DND-41 (cell line): Measurements from ENCODE around the gene STRN4.

Experiments used
- ATAC-seq: fragments of 200-7000 bp; cut with Tn5 transposase; 3 replicates; pipeline ENCODE4 v1.9.1; 2021; ENCODE audit warnings: low read depth; ENCODE audit not compliant: insufficient read depth
- DNase-seq: peaks from one replicate; pipeline ENCODE4 v3.0.0-alpha.2; 2020
- H2AFZ ChIP-seq: 2 replicates; pipeline ENCODE4 v1.6.0; 2012; ENCODE audit warnings: low read depth, low read length
- H3K27ac ChIP-seq: 2 replicates; pipeline ENCODE4 v1.5.1; 2012; ENCODE audit warnings: low read length, inconsistent platforms
- H3K27me3 ChIP-seq: fragments of 200-600 bp; sonication (generic); 2 replicates; pipeline ENCODE4 v1.6.0; 2012; ENCODE audit warnings: low read length, mild to moderate bottlenecking, inconsistent platforms; ENCODE audit not compliant: insufficient read depth, poor library complexity
- H3K36me3 ChIP-seq: 2 replicates; pipeline ENCODE4 v1.5.1; 2012; ENCODE audit warnings: low read length, inconsistent platforms; ENCODE audit not compliant: insufficient read depth
- H3K4me1 ChIP-seq: 2 replicates; pipeline ENCODE4 v1.5.1; 2012; ENCODE audit warnings: mild to moderate bottlenecking, low read length; ENCODE audit not compliant: insufficient read depth
- H3K4me2 ChIP-seq: 2 replicates; pipeline ENCODE4 v1.6.0; 2012; ENCODE audit warnings: mild to moderate bottlenecking, moderate library complexity, low read length, inconsistent platforms; ENCODE audit not compliant: insufficient read depth
- H3K4me3 ChIP-seq, 2 experiments: fragments of 200-600 bp in 1 of 2; shearing (Covaris generic) in 1 of 2; 2 replicates each; pipeline ENCODE4 v1.5.1; 2012 to 2016; ENCODE audit warnings: inconsistent platforms in 2 of 2, low read length in 2 of 2, mild to moderate bottlenecking in 2 of 2, low read depth in 1 of 2, moderate library complexity in 1 of 2
- H3K79me2 ChIP-seq: 2 replicates; pipeline ENCODE4 v1.6.0; 2012; ENCODE audit warnings: low read length, inconsistent platforms; ENCODE audit not compliant: insufficient read depth
- H3K9ac ChIP-seq: 2 replicates; pipeline ENCODE4 v1.6.0; 2012; ENCODE audit warnings: low read depth, mild to moderate bottlenecking, inconsistent platforms, low read length, moderate library complexity
- H3K9me3 ChIP-seq: 2 replicates; pipeline ENCODE4 v1.5.1; 2012; ENCODE audit warnings: low read length, moderate library complexity, mild to moderate bottlenecking, inconsistent platforms; ENCODE audit not compliant: insufficient read depth, severe bottlenecking
- H4K20me1 ChIP-seq: 2 replicates; pipeline ENCODE4 v1.6.0; 2012; ENCODE audit warnings: low read length; ENCODE audit not compliant: insufficient read depth
- CTCF ChIP-seq: IDR thresholded peaks from 2 replicates; pipeline ENCODE4 v1.5.1; 2012; ENCODE audit warnings: borderline replicate concordance, low read length, moderate library complexity, mild to moderate bottlenecking; ENCODE audit not compliant: poor library complexity, severe bottlenecking; ENCODE audit errors: extremely low read depth
- EZH2 ChIP-seq: IDR thresholded peaks from 3 replicates; pipeline ENCODE4 v1.6.1; 2012; ENCODE audit warnings: borderline replicate concordance, low read depth, mild to moderate bottlenecking, moderate library complexity, low read length, inconsistent platforms; ENCODE audit not compliant: severe bottlenecking

Gene STRN4

GRCh38 chr19:46766569-46767317, 20.5 kb upstream of the STRN4 start:
- peak; percentile 88 for ATAC-seq
- Histone ChIP-seq H3K9ac (no peak overlapping the region), H2AFZ (no peak overlapping the region), H3K4me1 (no peaks in the 10 kb centered on the region), H3K27me3 (no peaks in the 10 kb centered on the region), H3K79me2 (no peaks in the 10 kb centered on the region), H4K20me1 (no peaks in the 10 kb centered on the region), H3K9me3 (no peaks in the 10 kb centered on the region), H3K4me3 (no peak overlapping the region), H3K4me2 (no peak overlapping the region), H3K36me3 (no peaks in the 10 kb centered on the region), H3K27ac (no peak overlapping the region)
- peak; percentile 69 for DNase-seq
- peak; percentile 93 for TF ChIP-seq CTCF
- TF ChIP-seq EZH2, result no peak

GRCh38 chr19:46764817-46765291, 18.6 kb upstream of the STRN4 start:
- no peaks in the 10 kb centered on the region for H3K9me3 ChIP-seq
- H3K36me3 ChIP-seq, result no peaks in the 10 kb centered on the region
- no peak for TF ChIP-seq EZH2
- no peak for TF ChIP-seq CTCF
- DNase-seq (no peak), ATAC-seq (no peak)
- no peaks in the 10 kb centered on the region for H3K79me2 ChIP-seq
- H3K27ac ChIP-seq, result no peak overlapping the region
- no peaks in the 10 kb centered on the region for H3K4me1 ChIP-seq
- H2AFZ ChIP-seq, result no peak overlapping the region
- no peaks in the 10 kb centered on the region for H4K20me1 ChIP-seq
- no peaks in the 10 kb centered on the region for H3K27me3 ChIP-seq
- no peak overlapping the region for H3K9ac ChIP-seq
- no peak overlapping the region for H3K4me3 ChIP-seq
- no peak overlapping the region for H3K4me2 ChIP-seq

- H3K4me3 ChIP-seq, result no peak overlapping the region
- H3K4me1 ChIP-seq, result no peaks in the 10 kb centered on the region
- H3K9ac ChIP-seq, result no peak overlapping the region
- DNase-seq (no peak), ATAC-seq (no peak)
- no peaks in the 10 kb centered on the region for H3K9me3 ChIP-seq
- no peaks in the 10 kb centered on the region for H3K79me2 ChIP-seq
- no peak overlapping the region for H2AFZ ChIP-seq
- no peaks in the 10 kb centered on the region for H4K20me1 ChIP-seq
- no peak for TF ChIP-seq EZH2
- TF ChIP-seq CTCF, result no peak
- no peak overlapping the region for H3K27ac ChIP-seq
- peaks cover 6% of the 10 kb centered on the region for H3K36me3 ChIP-seq
- no peaks in the 10 kb centered on the region for H3K27me3 ChIP-seq
- no peak overlapping the region for H3K4me2 ChIP-seq
Measured at GRCh38 chr19:46762245-46762890, 16.1 kb upstream of the STRN4 start.
